Stimulated activated CD8-positive, alpha-beta memory T cell treated with anti-CD3 and anti-CD28 coated beads, Interleukin-7, amount 100 ng/mL, for 48 hours (primary cell): ENCODE results near the gene STAG2.
"Not testable (repeated sequence)": the region's sequence is repeated elsewhere in the genome, so short reads cannot be mapped to it uniquely, and the experiment has no call there.

Experiments
- DNase-seq, 2 donors: peaks; one replicate each; pipeline ENCODE4 v3.0.0-alpha.2; 2020; ENCODE audit warnings: low read depth in 1 of 2; ENCODE audit errors: extremely low read depth in 1 of 2

The STAG2 gene

GRCh38 chrX:123961268-123962005 is at the start of gene STAG2:
STAG2 (plus strand) TSS chrX:123961706; CDS start chrX:124022628, 60,922 bp downstream.
- peak in 1 of 2 donors; percentile 15 for DNase-seq

GRCh38 chrX:123917069-123917468 is 44.4 kb upstream of the STAG2 start:
- no peak for DNase-seq

- no peak for DNase-seq
These were observed 43.3 kb upstream of the STAG2 start for GRCh38 chrX:123918106-123918721.

DNA sequence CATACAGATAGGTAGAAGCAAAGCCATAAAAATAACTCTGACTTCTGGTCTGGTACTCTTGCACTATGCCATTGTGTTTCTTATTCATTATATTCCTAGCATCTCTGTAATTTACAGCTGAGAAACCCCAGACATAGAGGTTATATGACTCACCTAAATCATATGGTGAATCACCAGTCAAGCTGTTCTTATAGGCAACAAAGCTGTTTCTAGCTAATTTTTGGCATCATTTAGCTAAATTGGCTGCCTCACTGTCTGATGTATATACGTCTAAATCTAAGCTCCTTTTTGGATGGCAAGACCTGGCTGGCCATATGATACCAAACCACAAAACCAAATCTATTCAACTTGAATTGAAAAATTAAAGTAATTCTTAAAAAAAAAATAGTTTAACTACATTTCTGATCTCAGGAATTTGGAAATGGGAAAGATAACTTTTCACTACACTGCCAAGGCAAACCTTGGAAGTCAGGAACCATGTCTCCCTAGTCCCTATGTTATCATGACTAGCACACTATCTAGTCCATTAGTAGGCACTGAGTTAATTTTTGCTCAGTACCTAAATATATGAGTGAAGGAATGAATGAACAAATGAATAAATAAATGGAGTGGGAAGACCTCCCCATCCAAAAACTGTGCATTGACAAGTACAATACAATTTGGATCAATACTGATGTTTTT is 41.3 kb upstream of the STAG2 start:
- no peak for DNase-seq

GRCh38 chrX:123923211-123923610 is 38.3 kb upstream of the STAG2 start:
- DNase-seq, result no peak

GRCh38 chrX:123924186-123924585 is 37.3 kb upstream of the STAG2 start:
- DNase-seq, result no peak

DNA sequence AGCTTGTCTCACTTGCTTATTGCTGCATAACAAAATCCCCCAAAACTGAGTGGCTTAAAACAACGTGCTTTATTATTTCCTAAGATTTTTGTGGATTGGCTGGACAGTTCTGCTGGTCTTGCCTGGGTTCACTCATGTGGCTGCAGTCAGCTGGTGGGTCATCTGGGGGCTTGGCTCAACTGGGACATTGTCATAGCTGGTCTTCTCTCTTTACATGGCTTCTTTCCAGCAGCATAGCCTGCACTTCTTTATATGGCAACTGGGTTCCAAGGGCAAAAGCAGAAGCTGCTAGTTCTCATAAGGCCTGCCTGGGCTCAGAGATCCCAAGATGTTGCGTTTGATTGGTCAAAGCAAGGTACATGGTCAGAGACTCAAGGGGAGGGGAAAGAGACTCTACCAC is 33.7 kb upstream of the STAG2 start:
- DNase-seq, result no peak

- not testable (repeated sequence) for DNase-seq
These were observed 29.5 kb upstream of the STAG2 start for GRCh38 chrX:123932055-123932454.

DNA sequence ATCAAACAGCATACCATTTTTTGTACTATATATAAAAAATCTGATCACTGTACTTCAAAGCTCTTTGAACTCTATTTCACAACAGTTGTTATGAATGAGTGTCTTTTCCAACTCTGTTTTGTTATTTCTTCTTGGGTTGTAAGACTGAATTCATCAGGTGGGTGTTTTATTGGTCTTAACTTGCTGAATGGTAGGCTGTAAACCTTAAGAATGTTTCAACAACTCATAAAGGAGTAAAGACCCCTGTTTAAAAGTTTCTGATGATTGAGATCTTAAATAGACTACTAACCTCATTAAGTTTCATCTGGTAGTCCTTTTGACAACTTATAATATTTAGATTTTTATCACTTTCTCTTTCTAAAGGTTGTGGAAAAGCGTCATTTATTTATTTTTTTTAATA is 18.4 kb upstream of the STAG2 start:
- no peak for DNase-seq

DNA sequence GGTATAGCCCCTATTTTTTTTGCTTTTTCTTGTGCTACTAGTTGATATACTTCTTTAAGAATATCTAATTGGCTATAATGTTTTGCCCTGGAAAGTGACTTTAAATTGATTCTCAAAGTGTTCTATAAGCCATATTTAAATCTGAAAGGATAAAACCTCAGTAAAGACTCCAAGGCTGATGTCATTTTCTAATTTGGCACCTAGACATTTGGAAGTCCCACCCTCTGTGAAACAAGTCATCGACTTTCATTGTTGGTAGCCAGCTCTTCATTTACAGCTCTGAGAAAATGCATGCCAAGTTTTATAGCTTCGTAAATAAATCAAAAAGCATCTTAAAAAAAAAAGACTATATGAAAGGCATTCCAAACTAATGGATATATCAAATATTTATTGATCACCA is 18.0 kb upstream of the STAG2 start:
- DNase-seq, result no peak

DNA sequence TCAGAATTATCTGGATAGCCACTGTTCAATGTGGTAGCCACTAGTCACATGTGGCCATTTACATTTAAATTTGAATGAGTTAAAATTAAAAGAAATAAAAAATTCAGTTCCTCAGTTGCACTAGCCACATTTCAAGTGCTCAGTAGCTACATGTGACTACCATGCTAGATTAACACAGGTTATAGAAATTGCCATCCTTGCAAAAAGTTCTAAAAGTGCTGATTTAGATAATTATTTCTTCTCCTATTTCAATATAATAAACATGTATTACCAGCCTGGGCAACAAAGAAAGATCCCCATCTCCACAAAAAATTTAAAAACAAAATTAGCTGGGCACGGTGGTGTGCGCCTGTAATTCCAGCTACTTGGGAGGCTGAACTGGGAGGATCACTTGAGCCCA is 11.7 kb upstream of the STAG2 start:
- DNase-seq, result no peak

GRCh38 chrX:123959281-123960063 is 2.0 kb upstream of the STAG2 start:
- no peak for DNase-seq

DNA sequence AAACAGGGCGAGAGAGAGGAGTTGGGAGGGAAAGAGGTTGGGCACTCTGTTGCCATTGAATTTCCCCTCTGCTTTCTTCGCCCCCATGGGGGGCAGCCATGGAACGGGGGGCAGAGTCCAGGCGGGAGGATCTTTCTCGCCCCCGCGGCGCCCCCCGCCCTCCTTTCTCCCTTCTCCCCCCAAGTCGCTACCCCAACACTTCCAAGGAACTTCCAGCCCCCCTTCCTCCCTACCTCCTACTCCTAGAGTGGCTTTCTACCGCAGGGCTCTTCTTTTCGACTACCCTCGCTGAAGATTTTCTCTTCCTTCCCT is 594 bp upstream of the STAG2 start:
- no peak for DNase-seq

- DNase-seq, result no peak
These were observed 531 bp downstream of the STAG2 start for GRCh38 chrX:123962006-123962467.

DNA sequence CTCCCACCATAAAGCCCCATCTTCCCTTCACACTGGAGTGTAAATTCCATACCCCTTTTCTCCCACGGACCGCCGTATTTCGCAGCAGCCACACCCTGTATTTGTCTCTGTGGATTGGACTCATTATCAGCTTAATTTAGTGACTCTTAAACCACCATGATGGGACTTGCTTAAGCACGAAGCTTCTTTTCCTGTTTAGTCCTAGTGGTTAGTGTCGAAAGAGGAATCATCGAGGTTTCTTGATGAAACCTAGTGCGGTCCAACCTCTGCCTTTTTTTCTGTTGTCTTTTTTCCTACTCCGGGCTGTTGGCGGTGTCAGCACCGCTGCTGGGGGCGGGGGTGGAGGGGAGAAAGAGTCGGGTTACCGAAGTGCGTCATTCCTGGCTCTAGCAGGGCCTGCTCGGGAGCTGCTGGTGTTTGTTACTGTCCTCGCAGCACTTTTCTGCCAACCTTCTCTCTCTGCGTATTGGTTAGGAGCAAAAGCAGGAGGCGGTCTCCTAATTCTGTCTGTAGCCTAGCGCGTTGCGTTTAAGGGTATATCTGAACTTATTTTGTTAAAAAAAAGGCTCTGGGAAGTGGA is 1.4 kb downstream of the STAG2 start:
- peak; percentile 63 to 83 for DNase-seq

DNA sequence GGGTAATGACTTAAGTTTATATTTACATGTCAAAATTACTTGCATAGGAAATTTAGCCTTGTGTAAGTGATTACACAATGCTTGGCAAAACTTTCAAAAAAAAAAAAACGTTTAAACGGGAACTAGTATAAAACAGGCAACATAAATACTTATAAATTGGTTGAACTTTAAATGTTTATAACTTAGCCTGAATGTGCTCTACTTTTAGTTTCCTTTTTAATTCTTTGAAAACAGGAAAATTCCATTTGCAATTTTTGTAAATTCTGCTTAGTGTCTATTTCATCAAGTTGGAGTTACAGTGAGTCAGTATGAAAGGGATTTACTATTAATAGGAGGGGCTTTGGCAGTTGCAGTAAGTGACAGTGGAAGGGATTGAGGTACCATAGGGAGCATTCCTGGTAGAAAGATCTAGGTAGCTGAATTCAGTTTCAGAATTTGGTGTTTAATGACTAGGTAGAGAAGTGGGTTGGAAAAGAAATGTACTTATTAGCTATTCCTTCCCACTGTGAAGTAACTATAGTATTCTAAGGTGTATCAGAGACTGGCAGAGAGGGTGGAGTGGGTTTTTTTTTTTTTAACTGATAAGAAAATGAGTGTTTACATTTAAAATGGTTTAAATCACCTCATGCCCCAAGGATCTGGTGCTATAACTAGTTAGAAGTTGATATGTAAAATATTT is 2.8 kb downstream of the STAG2 start:
- no peak for DNase-seq

GRCh38 chrX:123965712-123966111 is 4.2 kb downstream of the STAG2 start:
- no peak for DNase-seq

DNA sequence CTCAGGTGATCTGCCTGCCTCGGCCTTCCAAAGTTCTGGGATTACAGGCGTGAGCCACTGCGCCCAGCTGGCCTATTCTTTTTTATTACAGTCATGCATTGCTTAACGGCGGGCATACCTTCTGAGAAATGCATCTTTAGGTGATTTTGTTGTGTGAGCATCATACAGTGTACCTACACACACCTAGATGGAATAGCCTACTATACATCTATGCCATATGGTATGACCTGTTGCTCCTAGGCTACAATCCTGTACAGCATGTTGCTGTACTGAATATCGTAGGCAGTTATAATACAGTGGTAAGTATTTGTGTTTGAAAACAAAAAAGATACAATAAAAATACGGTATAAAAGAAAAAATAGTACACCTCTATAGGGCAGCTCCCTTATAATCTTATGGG is 6.0 kb downstream of the STAG2 start:
- no peak for DNase-seq

DNA sequence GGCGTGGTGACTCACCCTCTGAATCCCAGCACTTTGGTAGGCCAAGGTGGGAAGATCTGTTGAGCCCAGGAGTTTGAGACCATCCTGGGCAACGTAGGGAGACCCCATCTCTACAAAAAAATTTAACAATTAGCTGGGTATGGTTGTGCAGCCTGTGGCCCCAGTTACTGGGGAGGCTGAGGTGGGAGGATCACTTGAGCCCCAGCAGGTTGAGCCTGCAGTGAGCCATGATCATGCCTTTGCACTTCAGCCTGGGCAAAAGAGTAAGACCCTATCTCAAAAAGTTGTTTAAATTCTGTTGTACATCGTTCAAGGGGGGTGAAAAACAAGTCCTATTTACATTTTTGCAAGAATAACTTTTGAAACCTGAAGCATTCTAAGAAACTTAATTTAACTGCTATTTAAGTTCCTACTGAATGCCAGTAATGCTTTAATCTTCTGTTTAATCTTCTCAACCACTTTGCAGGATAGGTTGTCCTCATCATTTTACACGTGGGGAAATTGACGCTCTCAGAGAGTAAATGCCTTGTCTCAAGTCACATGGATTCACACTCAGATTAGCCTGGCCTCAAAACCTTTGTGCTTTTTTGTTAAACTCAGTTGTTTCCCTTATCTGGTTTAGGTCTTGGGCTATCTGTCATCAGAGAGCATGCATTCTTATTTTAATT is 7.0 kb downstream of the STAG2 start:
- no peak for DNase-seq

- no peak for DNase-seq
These were observed 10.5 kb downstream of the STAG2 start for GRCh38 chrX:123971982-123972381.
